ENCODE data around the gene TTR. TPM values are rescaled to one million over a fixed set of nuclear protein-coding genes. Genes with fewer than 3 reads are reported as not detected.

Gene TTR
- polyA plus RNA-seq, 2 donors = 0.13 to 0.16 TPM

DNA sequence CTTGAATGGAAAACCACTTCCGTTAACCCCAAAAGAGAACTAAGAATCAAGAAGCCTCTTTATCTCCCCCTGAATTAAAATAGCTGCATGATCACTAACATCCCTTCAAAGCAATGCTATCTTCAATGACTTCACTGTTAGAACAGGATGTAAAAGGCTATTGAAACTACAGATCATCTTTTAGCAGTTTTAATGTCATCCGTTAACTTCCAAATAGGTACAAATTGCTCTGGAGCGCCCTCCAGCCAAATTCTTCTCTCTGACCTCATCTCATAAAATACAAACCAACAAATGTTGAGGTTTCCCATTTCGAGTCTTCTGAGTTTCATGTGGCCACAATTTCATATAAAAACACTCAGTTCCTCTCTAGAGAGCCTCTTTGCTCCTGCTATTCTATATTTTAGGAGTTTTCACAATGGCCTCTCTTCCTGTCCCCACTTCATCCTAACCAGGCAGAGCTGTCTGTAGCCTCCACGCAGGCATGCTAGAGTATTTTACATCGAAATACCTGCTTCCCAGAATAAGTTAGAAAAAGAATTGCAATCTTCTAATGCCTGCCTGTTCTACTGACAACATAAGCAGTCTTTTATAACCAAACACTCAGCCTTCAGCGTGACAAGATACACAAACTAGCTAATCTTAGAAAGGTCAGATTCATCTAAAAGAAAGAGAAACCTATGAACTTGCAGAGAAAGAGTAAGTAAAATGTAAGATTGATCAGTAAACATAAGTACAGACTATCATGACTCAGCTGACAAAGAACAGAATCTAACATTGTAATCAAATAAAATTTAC lies 54.9 kb downstream of the TTR start:
- 70 to 76% methylated on average over 7 of the region's 7 CpGs for WGBS, 2 donors
- Histone ChIP-seq H3K27ac (ENCODE audit: low read depth in 2 of 2, low read length in 1 of 2) (no peak overlapping the region), H3K27me3 (ENCODE audit: control insufficient read depth in 1 of 2, insufficient read depth in 2 of 2, low read length in 2 of 2) (no peaks in the 10 kb centered on the region), H3K9me3 (ENCODE audit: control insufficient read depth in 2 of 2, insufficient read depth in 1 of 2, low read depth in 1 of 2, low read length in 1 of 2) (no peaks in the 10 kb centered on the region), H3K36me3 (ENCODE audit: control insufficient read depth in 2 of 2, insufficient read depth in 2 of 2, low read length in 1 of 2) (no peaks in the 10 kb centered on the region), H3K4me3 (ENCODE audit: low read depth in 1 of 2, low read length in 2 of 2) (no peak overlapping the region), H3K4me1 (ENCODE audit: control insufficient read depth in 2 of 2, insufficient read depth in 2 of 2, low read length in 1 of 2) (no peaks in the 10 kb centered on the region)

DNA sequence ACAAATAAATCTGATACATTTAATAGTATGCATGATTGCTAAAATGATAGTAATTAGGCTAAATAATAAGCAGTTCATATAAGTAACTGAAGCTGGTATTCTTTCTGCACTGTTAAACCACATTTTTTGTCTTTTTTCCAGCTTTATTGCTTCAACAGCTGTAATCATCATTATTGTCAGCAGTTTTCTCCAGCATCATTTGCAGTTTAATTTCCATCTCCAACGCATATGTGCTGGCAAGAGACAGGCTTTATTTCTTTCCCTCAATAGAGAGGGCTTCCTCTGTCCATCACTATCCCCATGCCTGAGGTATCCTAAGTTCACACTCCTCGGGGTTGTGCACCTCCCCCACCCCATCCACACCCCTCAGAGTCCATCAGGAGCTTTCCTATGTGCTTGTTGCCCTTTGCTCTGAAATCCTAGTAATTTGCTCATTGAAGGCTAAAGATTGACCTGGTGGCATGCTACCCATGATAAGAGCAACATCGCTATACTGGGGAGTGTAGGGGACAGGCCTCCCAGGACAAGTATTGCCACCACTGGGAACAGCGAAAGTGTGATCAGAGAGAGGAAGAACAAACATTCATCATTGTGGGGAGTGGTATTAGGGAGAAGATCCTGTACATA lies 55.6 kb downstream of the TTR start:
- no peaks in the 10 kb centered on the region for H3K9me3 ChIP-seq (ENCODE audit: control insufficient read depth in 2 of 2, insufficient read depth in 1 of 2, low read depth in 1 of 2, low read length in 1 of 2)
- 66 to 74% methylated on average over 4 of the region's 4 CpGs for WGBS, 2 donors
- H3K4me1 ChIP-seq (ENCODE audit: control insufficient read depth in 2 of 2, insufficient read depth in 2 of 2, low read length in 1 of 2) = no peaks in the 10 kb centered on the region
- no peak overlapping the region for H3K27ac ChIP-seq (ENCODE audit: low read depth in 2 of 2, low read length in 1 of 2)
- H3K4me3 ChIP-seq (ENCODE audit: low read depth in 1 of 2, low read length in 2 of 2) = no peak overlapping the region
- no peaks in the 10 kb centered on the region for H3K27me3 ChIP-seq (ENCODE audit: control insufficient read depth in 1 of 2, insufficient read depth in 2 of 2, low read length in 2 of 2)
- no peaks in the 10 kb centered on the region for H3K36me3 ChIP-seq (ENCODE audit: control insufficient read depth in 2 of 2, insufficient read depth in 2 of 2, low read length in 1 of 2)

Other genes with a start within 250 kb of the TTR start
- under 1 TPM in 1 of 2 donors, not detected in 1; 0.01 TPM for gene DSG4, start 215.1 kb upstream of the TTR start, polyA plus RNA-seq
- gene DSG3, start 144.1 kb upstream of the TTR start, polyA plus RNA-seq = 100 to 1,000 TPM; 130 to 305 TPM
- gene DSG2, start 93.7 kb upstream of the TTR start, polyA plus RNA-seq = 1 to 10 TPM; 3.2 to 5.8 TPM
- 1 to 10 TPM; 1.2 to 2.4 TPM for gene B4GALT6, start 92.7 kb downstream of the TTR start, polyA plus RNA-seq
- gene SLC25A52, start 169.0 kb downstream of the TTR start, polyA plus RNA-seq = under 1 TPM in 1 of 2 donors, not detected in 1; 0.02 TPM

Measured in esophagus (tissue), 2 donors.